Osteocyte (in vitro differentiated cells): ENCODE results near the gene TBC1D5. TPM values are rescaled to one million over a fixed set of nuclear protein-coding genes. Genes with fewer than 3 reads are reported as not detected.

ENCODE experiments used
- DNase-seq: peaks from one replicate; pipeline ENCODE4 v3.0.0; 2021; ENCODE audit warnings: mixed read lengths; ENCODE audit not compliant: unreplicated experiment; ENCODE audit errors: extremely low spot score
- H3K27ac Mint-ChIP-seq: one replicate; pipeline ENCODE4 v1.8.0; 2021; ENCODE audit warnings: mild to moderate bottlenecking, mixed read lengths; ENCODE audit not compliant: unreplicated experiment
- H3K27me3 Mint-ChIP-seq: one replicate; pipeline ENCODE4 v1.8.0; 2021; ENCODE audit warnings: mixed read lengths; ENCODE audit not compliant: unreplicated experiment
- H3K36me3 Mint-ChIP-seq: one replicate; pipeline ENCODE4 v1.8.0; 2021; ENCODE audit warnings: mixed read lengths; ENCODE audit not compliant: unreplicated experiment
- H3K4me1 Mint-ChIP-seq: one replicate; pipeline ENCODE4 v1.8.0; 2021; ENCODE audit warnings: mixed read lengths; ENCODE audit not compliant: unreplicated experiment
- H3K4me3 Mint-ChIP-seq: one replicate; pipeline ENCODE4 v1.8.0; 2021; ENCODE audit warnings: mild to moderate bottlenecking, moderate library complexity, mixed read lengths; ENCODE audit not compliant: unreplicated experiment
- H3K9me3 Mint-ChIP-seq: one replicate; pipeline ENCODE4 v1.8.0; 2021; ENCODE audit warnings: mixed read lengths; ENCODE audit not compliant: unreplicated experiment
- total RNA-seq: library from RNA; stranded (reverse); gene quantifications from 2 replicates; pipeline ENCODE4 v1.2.1, GENCODE V29; 2021
- TF ChIP-seq, protein P1 (sequence below): fragments of 200-600 bp; sonication (generic); IDR thresholded peaks from 2 replicates; pipeline ENCODE4 v1.5.0; 2021; ENCODE audit warnings: antibody characterized with exemption, mild to moderate bottlenecking, moderate library complexity

The TBC1D5 gene
- total RNA-seq, 1 donor from 2014 or later = 69.2 TPM

DNA sequence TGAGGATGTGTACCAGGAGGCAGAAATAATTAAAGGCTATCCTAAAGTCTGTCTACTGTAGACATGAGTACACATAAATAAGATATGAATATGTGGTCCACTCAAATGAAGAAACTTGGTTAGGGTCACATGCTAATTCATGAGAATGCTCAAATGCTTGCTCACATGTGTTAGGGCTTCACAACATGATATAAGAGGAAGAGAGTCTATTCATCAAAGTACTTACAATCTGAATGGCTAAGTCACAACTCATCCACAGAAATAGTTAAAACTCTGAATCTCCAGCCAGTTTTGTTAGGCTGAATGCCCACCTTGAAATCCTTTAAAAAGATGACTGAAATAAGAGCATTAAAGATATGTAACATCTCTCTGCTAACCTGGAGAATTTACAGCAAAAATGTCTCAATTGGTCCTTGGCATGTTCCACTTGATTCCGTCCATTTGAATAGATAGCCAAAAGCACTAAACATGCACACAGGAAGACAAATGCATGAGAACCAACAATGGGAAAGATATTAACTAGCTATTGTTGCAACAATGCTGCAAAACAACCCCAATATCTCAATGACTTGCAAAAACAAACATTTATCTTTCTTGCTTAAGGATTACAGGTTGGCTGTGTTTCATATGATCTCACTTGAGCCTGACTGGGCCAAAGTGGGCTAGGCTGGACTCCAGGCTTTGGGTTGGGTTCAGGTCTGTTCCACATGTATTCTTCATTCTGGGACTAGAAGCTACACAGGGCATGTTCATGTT, 10.6 kb upstream of the TBC1D5 start:
- Mint-ChIP-seq H3K9me3 (no peaks in the 10 kb centered on the region), H3K27me3 (no peaks in the 10 kb centered on the region), H3K4me1 (peaks cover 9% of the 10 kb centered on the region), H3K4me3 (no peak overlapping the region), H3K27ac (no peak overlapping the region), H3K36me3 (no peaks in the 10 kb centered on the region)
- TF ChIP-seq, protein P1, sequence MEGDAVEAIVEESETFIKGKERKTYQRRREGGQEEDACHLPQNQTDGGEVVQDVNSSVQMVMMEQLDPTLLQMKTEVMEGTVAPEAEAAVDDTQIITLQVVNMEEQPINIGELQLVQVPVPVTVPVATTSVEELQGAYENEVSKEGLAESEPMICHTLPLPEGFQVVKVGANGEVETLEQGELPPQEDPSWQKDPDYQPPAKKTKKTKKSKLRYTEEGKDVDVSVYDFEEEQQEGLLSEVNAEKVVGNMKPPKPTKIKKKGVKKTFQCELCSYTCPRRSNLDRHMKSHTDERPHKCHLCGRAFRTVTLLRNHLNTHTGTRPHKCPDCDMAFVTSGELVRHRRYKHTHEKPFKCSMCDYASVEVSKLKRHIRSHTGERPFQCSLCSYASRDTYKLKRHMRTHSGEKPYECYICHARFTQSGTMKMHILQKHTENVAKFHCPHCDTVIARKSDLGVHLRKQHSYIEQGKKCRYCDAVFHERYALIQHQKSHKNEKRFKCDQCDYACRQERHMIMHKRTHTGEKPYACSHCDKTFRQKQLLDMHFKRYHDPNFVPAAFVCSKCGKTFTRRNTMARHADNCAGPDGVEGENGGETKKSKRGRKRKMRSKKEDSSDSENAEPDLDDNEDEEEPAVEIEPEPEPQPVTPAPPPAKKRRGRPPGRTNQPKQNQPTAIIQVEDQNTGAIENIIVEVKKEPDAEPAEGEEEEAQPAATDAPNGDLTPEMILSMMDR = no peak
- DNase-seq = no peak

GRCh38 chr3:17752436-17752835, 10.0 kb upstream of the TBC1D5 start:
- Mint-ChIP-seq H3K4me1 (peaks cover 9% of the 10 kb centered on the region), H3K9me3 (no peaks in the 10 kb centered on the region), H3K36me3 (no peaks in the 10 kb centered on the region), H3K27me3 (no peaks in the 10 kb centered on the region), H3K4me3 (no peak overlapping the region), H3K27ac (no peak overlapping the region)
- TF ChIP-seq, protein P1 = no peak
- DNase-seq = no peak

DNA sequence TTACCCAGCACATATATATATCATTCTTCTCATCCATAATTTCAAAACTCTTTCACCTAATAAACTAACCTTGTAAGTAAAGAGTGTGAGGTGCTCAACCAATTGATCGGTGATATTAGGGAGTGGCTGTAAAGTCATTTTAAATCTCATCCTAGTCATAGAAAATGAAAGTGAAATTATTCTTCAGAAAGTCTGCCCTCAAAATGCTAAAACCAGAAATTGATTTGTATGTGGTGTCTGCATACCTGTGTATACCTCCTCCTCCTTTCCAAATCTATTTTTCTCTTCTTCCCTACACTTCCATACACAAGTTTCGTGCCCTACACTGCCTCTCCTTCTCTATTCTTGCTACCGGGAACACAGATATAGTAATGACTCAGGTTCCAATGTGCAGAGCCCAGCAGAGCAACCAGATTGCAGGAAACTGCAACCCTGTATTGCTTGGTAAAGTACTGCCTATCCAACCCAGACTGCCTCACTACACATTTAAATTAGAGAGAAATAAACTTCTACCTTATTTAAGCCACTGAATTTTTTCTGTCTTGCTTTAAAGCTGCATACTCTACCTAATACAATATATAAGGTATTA, 7.4 kb upstream of the TBC1D5 start:
- no peaks in the 10 kb centered on the region for H3K36me3 Mint-ChIP-seq
- no peak for DNase-seq
- H3K4me3 Mint-ChIP-seq = peak overlapping the region; percentile 3
- peaks cover 9% of the 10 kb centered on the region for H3K4me1 Mint-ChIP-seq
- TF ChIP-seq, protein P1 = no peak
- H3K27ac Mint-ChIP-seq = no peak overlapping the region
- no peaks in the 10 kb centered on the region for H3K27me3 Mint-ChIP-seq
- H3K9me3 Mint-ChIP-seq = no peaks in the 10 kb centered on the region

DNA sequence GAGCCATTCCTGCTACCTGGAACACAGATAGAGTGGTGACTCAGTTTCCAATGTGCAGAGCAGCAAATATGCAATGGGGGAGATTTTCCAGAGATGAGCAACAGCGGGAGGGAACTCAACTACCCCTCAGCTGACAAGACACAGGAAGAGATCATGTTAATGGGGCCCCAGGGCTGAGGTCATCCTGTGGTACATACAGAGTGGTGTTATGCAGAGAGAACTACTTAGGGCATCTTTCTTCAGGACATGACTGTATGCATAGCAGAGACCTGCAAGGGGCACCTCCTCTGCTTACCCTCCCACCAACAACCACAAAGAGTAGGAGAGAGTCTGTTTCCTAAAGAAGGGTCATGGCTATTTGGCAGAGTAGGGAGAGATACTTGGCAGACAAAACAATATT, 6.8 kb upstream of the TBC1D5 start:
- no peaks in the 10 kb centered on the region for H3K36me3 Mint-ChIP-seq
- TF ChIP-seq, protein P1 = no peak

GRCh38 chr3:17747890-17748247, 5.4 kb upstream of the TBC1D5 start:
- TF ChIP-seq, protein P1 = no peak
- Mint-ChIP-seq H3K4me1 (peaks cover 15% of the 10 kb centered on the region), H3K9me3 (no peaks in the 10 kb centered on the region), H3K4me3 (no peak overlapping the region), H3K36me3 (no peaks in the 10 kb centered on the region), H3K27me3 (no peaks in the 10 kb centered on the region), H3K27ac (no peak overlapping the region)
- DNase-seq = no peak

More for the DNA sequence above, 6.8 kb upstream of the TBC1D5 start:
- H3K27me3 Mint-ChIP-seq = no peaks in the 10 kb centered on the region
- peaks cover 9% of the 10 kb centered on the region for H3K4me1 Mint-ChIP-seq
- no peak overlapping the region for H3K27ac Mint-ChIP-seq
- H3K9me3 Mint-ChIP-seq = no peaks in the 10 kb centered on the region
- no peak overlapping the region for H3K4me3 Mint-ChIP-seq
- no peak for DNase-seq
